HepG2 (cell line): ENCODE data around the gene FALEC. TPM values are rescaled to one million over a fixed set of nuclear protein-coding genes. Genes with fewer than 3 reads are reported as not detected.
A peak's percentile ranks its signal among the peaks of the same experiment; 100 is the strongest.

ENCODE experiments used
- ATAC-seq: fragments of 200-7000 bp; cut with Tn5 transposase; 3 replicates; pipeline ENCODE4 v1.9.1; 2020; ENCODE audit warnings: mild to moderate bottlenecking, moderate library complexity
- BruUV-seq: library from RNA; stranded (reverse); fragments of 400-500 nt; replicated peaks from 2 replicates; lab custom pipeline; 2021; lab: Mats Ljungman, UMichigan
- CTCF ChIA-PET: fragments of 300-600 bp; formaldehyde crosslinking; extraction: SDS; loops from one replicate; lab custom pipeline; 2021; ENCODE audit warnings: low total read pairs, inconsistent platforms, low intra/inter-chr PET ratio; lab: Yijun Ruan, JAX
- POLR2A ChIA-PET: fragments of 350-600 bp; sonication (Branson Sonifier 250); formaldehyde crosslinking; loops from one replicate; lab custom pipeline; 2020; ENCODE audit warnings: antibody characterized with exemption, inconsistent platforms; lab: Yijun Ruan, JAX
- DNase-seq: peaks from one replicate; pipeline ENCODE4 v3.0.0-alpha.2; 2015; ENCODE audit warnings: low spot score
- FAIRE-seq: peaks from 3 replicates; lab custom pipeline; 2011; peaks lifted over from hg19 to GRCh38; lab: Jason Lieb, UNC
- H2AFZ ChIP-seq: one replicate; pipeline ENCODE4 v1.6.1; 2011; ENCODE audit warnings: low read length, inconsistent platforms
- H3K27ac ChIP-seq: fragments of 300-600 bp; 3 replicates; pipeline ENCODE4 v1.8.0; 2011; ENCODE audit warnings: mixed run types, mild to moderate bottlenecking, mixed read lengths, low read length, inconsistent platforms; ENCODE audit not compliant: insufficient read depth; ENCODE audit errors: extremely low read length
- H3K27me3 ChIP-seq, 2 experiments: fragments of 200-600 bp in 1 of 2; 2 replicates in 1 of 2; 3 replicates in 1 of 2; pipeline versions ENCODE4 v1.6.0 to v1.8.0; 2011; ENCODE audit warnings: low read length in 2 of 2, mild to moderate bottlenecking in 2 of 2, moderate library complexity in 2 of 2, inconsistent platforms in 1 of 2; ENCODE audit not compliant: insufficient read depth in 2 of 2, control insufficient read depth in 1 of 2
- H3K36me3 ChIP-seq, 2 experiments: fragments of 200-600 bp in 1 of 2; replicated peaks in 1 of 2; 2 replicates in 1 of 2; 3 replicates in 1 of 2; pipeline versions ENCODE4 v1.5.1 to v1.8.0; 2011; ENCODE audit warnings: low read length in 2 of 2, inconsistent platforms in 1 of 2; ENCODE audit not compliant: insufficient read depth in 2 of 2, control insufficient read depth in 1 of 2
- H3K4me1 ChIP-seq: 2 replicates; pipeline ENCODE4 v1.5.1; 2012; ENCODE audit warnings: low read length, inconsistent platforms; ENCODE audit not compliant: insufficient read depth
- H3K4me2 ChIP-seq: 2 replicates; pipeline ENCODE4 v1.6.0; 2011; ENCODE audit warnings: low read depth, low read length, inconsistent platforms
- H3K4me3 ChIP-seq, 3 experiments: fragments of 200-600 bp in 1 of 3; sonication (generic), shearing (Covaris generic) in 1 of 3; replicated peaks in 1 of 3; 2 replicates each; pipeline ENCODE4 v1.5.1; 2011 to 2016; ENCODE audit warnings: low read length in 3 of 3, inconsistent platforms in 2 of 3, low read depth in 2 of 3, mild to moderate bottlenecking in 2 of 3, control low read depth in 1 of 3, mixed read lengths in 1 of 3; ENCODE audit not compliant: insufficient read depth in 1 of 3
- H3K79me2 ChIP-seq: one replicate; pipeline ENCODE4 v1.6.1; 2011; ENCODE audit warnings: low read length, inconsistent platforms; ENCODE audit not compliant: insufficient read depth
- H3K9ac ChIP-seq: 2 replicates; pipeline ENCODE4 v1.6.0; 2011; ENCODE audit warnings: mild to moderate bottlenecking, low read depth, low read length, inconsistent platforms; ENCODE audit not compliant: insufficient read depth
- H3K9me3 ChIP-seq: 2 replicates; pipeline ENCODE4 v1.5.1; 2012; ENCODE audit warnings: mild to moderate bottlenecking, low read length
- H4K20me1 ChIP-seq: 2 replicates; pipeline ENCODE4 v1.6.0; 2011; ENCODE audit warnings: inconsistent platforms, mild to moderate bottlenecking, low read length, moderate library complexity; ENCODE audit not compliant: insufficient read depth
- AHR ChIP-seq: IDR thresholded peaks from 2 replicates; pipeline ENCODE4 v1.6.1; 2018; ENCODE audit warnings: missing genetic modification reagents, missing compliant biosample characterization
- FIP1L1 ChIP-seq: fragments of 200-400 bp; formaldehyde crosslinking; IDR thresholded peaks from 2 replicates; pipeline ENCODE4 v1.6.1; 2018; ENCODE audit warnings: low read depth, mild to moderate bottlenecking, low read length, moderate library complexity, borderline replicate concordance; ENCODE audit not compliant: insufficient read depth
- PHF8 ChIP-seq: sonication (generic); formaldehyde crosslinking; IDR thresholded peaks from 2 replicates; pipeline ENCODE4 v1.5.0; 2020; ENCODE audit warnings: missing genetic modification reagents
- YEATS4 ChIP-seq: sonication (generic); formaldehyde crosslinking; IDR thresholded peaks from 2 replicates; pipeline ENCODE4 v1.4.0; 2020; ENCODE audit warnings: missing genetic modification reagents, borderline replicate concordance
- ZBTB38 ChIP-seq: sonication (generic); formaldehyde crosslinking; IDR thresholded peaks from 2 replicates; pipeline ENCODE4 v1.5.1; 2020; ENCODE audit warnings: mild to moderate bottlenecking, missing genetic modification reagents
- ZNF547 ChIP-seq: sonication (generic); formaldehyde crosslinking; IDR thresholded peaks from 2 replicates; pipeline ENCODE4 v1.5.1; 2020; ENCODE audit warnings: mild to moderate bottlenecking, missing genetic modification reagents
- ZNF703 ChIP-seq: sonication (generic); formaldehyde crosslinking; IDR thresholded peaks from 2 replicates; pipeline ENCODE4 v1.5.1; 2020; ENCODE audit warnings: missing genetic modification reagents, mild to moderate bottlenecking, moderate library complexity, borderline replicate concordance
- WGBS: methylation state at CpG from one replicate; pipeline ENCODE4 v1.1.6; 2017; ENCODE audit warnings: low lambda C conversion rate; 5-methylcytosine and 5-hydroxymethylcytosine counted together
- in situ Hi-C: cut with HindIII; loops from 2 replicates; pipeline ENCODE4 v1.10.0; 2017; ENCODE audit warnings: low pct_unique_long_range_greater_than_20kb; ENCODE audit not compliant: extremely low pct_ligation_motif_present
- intact Hi-C: fragments of 100-400 bp; cut with micrococcal nuclease; formaldehyde crosslinking; loops from one replicate; pipeline ENCODE4 v1.10.0; 2022; ENCODE audit not compliant: unreplicated experiment
- polyA plus RNA-seq, 8 experiments: library from polyadenylated mRNA; depleted of rRNA in 3 of 8; stranded (reverse) in 7 of 8; unstranded in 1 of 8; fragments of >200 nt; fragmentation: Illumina TruSeq in 4 of 8; extraction: Trizol in 4 of 8; gene quantifications; 2 replicates each; pipeline versions ENCODE4 v1.2.1 to v1.2.3, GENCODE V29; 2011 to 2016; ENCODE audit warnings: low read depth in 4 of 8, missing spikeins in 1 of 8, mixed read lengths in 1 of 8; ENCODE audit not compliant: insufficient read depth in 1 of 8
- total RNA-seq, 5 experiments: library from RNA; depleted of rRNA; stranded (reverse); fragments of >200 nt; fragmentation: Illumina TruSeq; extraction: Trizol; gene quantifications; 2 replicates each; pipeline ENCODE4 v1.2.3, GENCODE V29; 2016; ENCODE audit warnings: low read depth in 1 of 5
- TF ChIP-seq, protein P1 (sequence below): sonication (generic); formaldehyde crosslinking; conservative IDR thresholded peaks from 2 replicates; pipeline ENCODE4 v1.4.0; 2020; ENCODE audit warnings: missing genetic modification reagents
- TF ChIP-seq, protein P2 (sequence below): sonication (generic); formaldehyde crosslinking; IDR thresholded peaks from 2 replicates; pipeline ENCODE4 v1.9.0; 2022; ENCODE audit warnings: low read depth, missing genetic modification reagents
- TF ChIP-seq, protein P3 (sequence below): sonication (generic); formaldehyde crosslinking; IDR thresholded peaks from 2 replicates; pipeline ENCODE4 v1.8.1; 2023; ENCODE audit warnings: mild to moderate bottlenecking, moderate library complexity, missing genetic modification reagents

FALEC gene
- total and polyA plus RNA-seq, 2 of the 13 experiments (the other 11 are each of a cell fraction or from before 2014, with no cell fraction given), result 0.33 to 0.71 TPM

DNA sequence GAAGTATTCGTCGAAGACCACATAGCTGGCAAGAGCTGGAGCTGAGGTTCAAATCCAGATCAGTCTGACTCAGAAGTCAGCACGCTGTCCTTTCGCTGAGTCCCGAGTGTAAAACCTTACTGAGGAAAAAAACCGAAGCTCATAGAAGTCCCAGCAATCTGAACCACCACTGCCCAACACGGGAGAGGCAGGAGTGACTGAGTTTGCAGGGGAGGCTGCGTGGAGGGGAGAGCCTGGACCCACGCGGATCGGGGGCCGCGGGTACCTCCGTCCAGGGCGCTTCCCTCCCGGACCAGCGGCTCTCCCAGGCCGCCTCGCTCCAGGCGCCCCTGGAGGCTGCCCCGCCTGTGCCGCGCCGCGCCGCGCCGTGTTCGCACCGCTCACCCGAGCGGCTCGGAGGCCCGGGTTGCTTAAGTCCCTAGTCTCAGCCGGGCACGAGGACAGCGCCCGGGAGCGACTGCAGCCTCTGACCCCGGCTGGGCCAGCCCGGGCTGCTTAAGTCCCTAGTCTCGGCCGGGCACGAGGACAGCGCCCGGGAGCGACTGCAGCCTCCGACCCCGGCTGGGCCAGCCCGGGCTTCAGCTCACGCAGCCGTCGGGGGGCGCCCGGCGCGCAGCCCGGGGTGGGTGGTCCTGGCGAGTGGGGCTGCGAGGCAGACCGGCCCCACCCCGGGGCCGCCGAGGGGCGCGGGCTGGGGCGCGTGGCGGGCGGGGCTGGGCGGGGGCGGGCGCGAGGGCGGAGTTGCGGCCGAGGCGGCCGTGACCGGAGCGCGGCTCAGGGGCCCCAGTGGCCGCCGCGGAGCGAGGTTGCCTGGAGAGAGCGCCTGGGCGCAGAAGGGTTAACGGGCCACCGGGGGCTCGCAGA, 33.3 kb downstream of the FALEC start, which contains the start of gene ADAMTSL4:
Gene ADAMTSL4 (plus strand): TSS at position 777 of the 864 bp plus-strand sequence. CDS start 2,881 bp downstream, outside the sequence.
- Histone ChIP-seq H2AFZ (peak within 1 kb of the TSS; percentile 86), H3K27ac (peak within 1 kb of the TSS; percentile 57), H4K20me1 (no peaks in the 10 kb centered on the region), H3K4me2 (peak within 1 kb of the TSS; percentile 100), H3K4me3 (peak within 1 kb of the TSS; percentile 62 to 83 (median 63)), H3K79me2 (no peaks in the 10 kb centered on the region), H3K36me3 (no peaks in the 10 kb centered on the region), H3K9me3 (no peaks in the 10 kb centered on the region), H3K4me1 (peaks cover 61% of the 10 kb centered on the region), H3K27me3 (no peaks in the 10 kb centered on the region; a peak in 1 of 5 replicates), H3K9ac (peak within 1 kb of the TSS; percentile 76)
- in situ Hi-C loops (no loop called here), intact Hi-C loops (no loop called here)
- FAIRE-seq, result no peak
- WGBS, result 0% methylated on average over 21 of the region's 91 CpGs
- ATAC-seq, result peak; percentile 67
- TSS peak; percentile 55 for BruUV-seq
- ChIA-PET POLR2A (interaction anchor here (1.2 to 6.9 kb wide), 7 partner anchors 11 to 148 kb away, joined by 3 to 88 read pairs (median 6); partner anchors contain the start of genes FALEC, GOLPH3L and MCL1), CTCF (no interaction called here)
- no peak for DNase-seq
- peak; percentile 56; the same call in 1 of the 2 replicates for TF ChIP-seq AHR
- peak; percentile 67; the same call in 1 of the 2 replicates for TF ChIP-seq YEATS4 (CRISPR knock-in tag)
- TF ChIP-seq, protein P1, sequence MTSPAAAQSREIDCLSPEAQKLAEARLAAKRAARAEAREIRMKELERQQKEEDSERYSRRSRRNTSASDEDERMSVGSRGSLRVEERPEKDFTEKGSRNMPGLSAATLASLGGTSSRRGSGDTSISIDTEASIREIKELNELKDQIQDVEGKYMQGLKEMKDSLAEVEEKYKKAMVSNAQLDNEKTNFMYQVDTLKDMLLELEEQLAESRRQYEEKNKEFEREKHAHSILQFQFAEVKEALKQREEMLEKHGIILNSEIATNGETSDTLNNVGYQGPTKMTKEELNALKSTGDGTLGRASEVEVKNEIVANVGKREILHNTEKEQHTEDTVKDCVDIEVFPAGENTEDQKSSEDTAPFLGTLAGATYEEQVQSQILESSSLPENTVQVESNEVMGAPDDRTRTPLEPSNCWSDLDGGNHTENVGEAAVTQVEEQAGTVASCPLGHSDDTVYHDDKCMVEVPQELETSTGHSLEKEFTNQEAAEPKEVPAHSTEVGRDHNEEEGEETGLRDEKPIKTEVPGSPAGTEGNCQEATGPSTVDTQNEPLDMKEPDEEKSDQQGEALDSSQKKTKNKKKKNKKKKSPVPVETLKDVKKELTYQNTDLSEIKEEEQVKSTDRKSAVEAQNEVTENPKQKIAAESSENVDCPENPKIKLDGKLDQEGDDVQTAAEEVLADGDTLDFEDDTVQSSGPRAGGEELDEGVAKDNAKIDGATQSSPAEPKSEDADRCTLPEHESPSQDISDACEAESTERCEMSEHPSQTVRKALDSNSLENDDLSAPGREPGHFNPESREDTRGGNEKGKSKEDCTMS (CRISPR knock-in tag), result no peak
- TF ChIP-seq PHF8 (CRISPR knock-in tag), result peak; percentile 52; the same call in 1 of the 2 replicates
- 0 out of 2 replicates have a peak, but pooled peaks have one; percentile 16 for TF ChIP-seq ZBTB38 (CRISPR knock-in tag)
- TF ChIP-seq, protein P2, sequence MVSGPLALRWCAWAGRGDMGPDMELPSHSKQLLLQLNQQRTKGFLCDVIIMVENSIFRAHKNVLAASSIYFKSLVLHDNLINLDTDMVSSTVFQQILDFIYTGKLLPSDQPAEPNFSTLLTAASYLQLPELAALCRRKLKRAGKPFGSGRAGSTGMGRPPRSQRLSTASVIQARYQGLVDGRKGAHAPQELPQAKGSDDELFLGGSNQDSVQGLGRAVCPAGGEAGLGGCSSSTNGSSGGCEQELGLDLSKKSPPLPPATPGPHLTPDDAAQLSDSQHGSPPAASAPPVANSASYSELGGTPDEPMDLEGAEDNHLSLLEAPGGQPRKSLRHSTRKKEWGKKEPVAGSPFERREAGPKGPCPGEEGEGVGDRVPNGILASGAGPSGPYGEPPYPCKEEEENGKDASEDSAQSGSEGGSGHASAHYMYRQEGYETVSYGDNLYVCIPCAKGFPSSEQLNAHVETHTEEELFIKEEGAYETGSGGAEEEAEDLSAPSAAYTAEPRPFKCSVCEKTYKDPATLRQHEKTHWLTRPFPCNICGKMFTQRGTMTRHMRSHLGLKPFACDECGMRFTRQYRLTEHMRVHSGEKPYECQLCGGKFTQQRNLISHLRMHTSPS (CRISPR knock-in tag), result no peak
- peak; percentile 49; the same call in 1 of the 2 replicates for TF ChIP-seq ZNF547 (CRISPR knock-in tag)
- 0 out of 2 replicates have a peak, but pooled peaks have one; percentile 46 for TF ChIP-seq ZNF703 (CRISPR knock-in tag)
- no peak for TF ChIP-seq FIP1L1
- TF ChIP-seq, protein P3, sequence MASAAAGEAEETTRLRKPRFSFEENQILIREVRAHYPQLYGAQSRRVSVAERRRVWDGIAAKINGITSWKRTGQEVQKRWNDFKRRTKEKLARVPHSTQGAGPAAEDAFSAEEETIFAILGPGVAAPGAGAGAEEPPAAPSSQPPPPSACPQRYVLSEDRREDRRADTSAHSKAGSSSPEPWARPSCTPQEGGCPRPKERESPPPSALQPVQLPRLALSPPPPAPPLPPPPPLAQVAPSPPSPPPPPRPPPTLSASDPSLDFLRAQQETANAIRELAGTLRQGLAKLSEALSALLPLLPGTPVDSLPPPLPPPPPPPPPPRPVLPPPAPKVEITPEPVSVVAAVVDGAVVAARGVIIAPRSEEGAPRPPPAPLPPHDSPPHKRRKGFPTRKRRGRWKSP (CRISPR knock-in tag), result peak; percentile 65; the same call in 1 of the 2 replicates
